HCT116 (cell line): ENCODE results near the gene CDC42EP5. TPM values are rescaled to one million over a fixed set of nuclear protein-coding genes. Genes with fewer than 3 reads are reported as not detected.

Experiments
- ATAC-seq: fragments of 200-7000 bp; cut with Tn5 transposase; 2 replicates; pipeline ENCODE4 v1.9.1; 2020; ENCODE audit warnings: mild to moderate bottlenecking, moderate library complexity
- BruUV-seq: library from RNA; stranded (reverse); fragments of 400-500 nt; replicated peaks from 2 replicates; lab custom pipeline; 2021; lab: Mats Ljungman, UMichigan
- CTCF ChIA-PET: fragments of 300-600 bp; sonication (Branson Sonifier 250); formaldehyde crosslinking; loops from one replicate; lab custom pipeline; 2021; ENCODE audit warnings: antibody characterized with exemption; lab: Charles Lee
- POLR2A ChIA-PET: fragments of 300-600, 350-600 bp; sonication (Branson Sonifier 250); formaldehyde crosslinking; loops from one replicate; lab custom pipeline; 2021; ENCODE audit warnings: antibody characterized with exemption; lab: Charles Lee
- RAD21 ChIA-PET, 2 experiments: fragments of 300-600 bp; sonication (Branson Sonifier 250); formaldehyde crosslinking; loops; one replicate each; lab custom pipeline; 2023; ENCODE audit warnings: low total read pairs in 2 of 2; ENCODE audit not compliant: uncharacterized antibody in 2 of 2, unreplicated experiment in 2 of 2, low non-redundant PET in 1 of 2; lab: Charles Lee
- DNase-seq: peaks from one replicate; pipeline ENCODE4 v3.0.0-alpha.2; 2010; ENCODE audit warnings: low read depth, low spot score
- H2AFZ ChIP-seq: fragments of 200-600 bp; shearing (Covaris generic), sonication (generic); 2 replicates; pipeline ENCODE4 v1.6.1; 2017; ENCODE audit warnings: low read depth, mixed run types, mixed read lengths, antibody characterized with exemption, low read length; ENCODE audit not compliant: poor library complexity, severe bottlenecking
- H3K27ac ChIP-seq: 2 replicates; pipeline ENCODE4 v1.5.1; 2012; ENCODE audit warnings: low read depth, low read length
- H3K27me3 ChIP-seq: fragments of 200-600 bp; sonication (generic); 2 replicates; pipeline ENCODE4 v1.6.1; 2016; ENCODE audit warnings: mixed run types, low read length, mixed read lengths; ENCODE audit not compliant: insufficient read depth
- H3K36me3 ChIP-seq, 2 experiments: fragments of 200-500 bp in 1 of 2; fragments of 200-600 bp in 1 of 2; sonication (Bioruptor generic) in 1 of 2; sonication (generic) in 1 of 2; 2 replicates each; pipeline versions ENCODE4 v1.5.1 to v1.6.1; 2014 to 2016; ENCODE audit warnings: low read length in 2 of 2, inconsistent platforms in 1 of 2, mixed read lengths in 1 of 2, mixed run types in 1 of 2; ENCODE audit not compliant: insufficient read depth in 2 of 2, control insufficient read depth in 1 of 2
- H3K4me1 ChIP-seq, 2 experiments: fragments of 200-600 bp in 1 of 2; sonication (generic) in 1 of 2; 2 replicates each; pipeline versions ENCODE4 v1.5.1 to v1.6.1; 2012 to 2017; ENCODE audit warnings: low read length in 2 of 2, inconsistent platforms in 1 of 2, mild to moderate bottlenecking in 1 of 2, mixed read lengths in 1 of 2, mixed run types in 1 of 2, moderate library complexity in 1 of 2; ENCODE audit not compliant: insufficient read depth in 2 of 2, control insufficient read depth in 1 of 2
- H3K4me2 ChIP-seq: fragments of 200-600 bp; sonication (generic); 2 replicates; pipeline ENCODE4 v1.6.1; 2017; ENCODE audit warnings: mixed run types, low read length, mixed read lengths
- H3K4me3 ChIP-seq, 2 experiments: fragments of 200-600 bp in 1 of 2; sonication (generic) in 1 of 2; replicated peaks in 1 of 2; 2 replicates each; pipeline ENCODE4 v1.5.1; 2011 to 2016; ENCODE audit warnings: low read length in 2 of 2, control low read depth in 1 of 2, low read depth in 1 of 2, mild to moderate bottlenecking in 1 of 2, mixed read lengths in 1 of 2, mixed run types in 1 of 2
- H3K79me2 ChIP-seq: fragments of 200-600 bp; sonication (generic); 2 replicates; pipeline ENCODE4 v1.6.1; 2017; ENCODE audit warnings: mild to moderate bottlenecking, mixed run types, low read length, moderate library complexity, mixed read lengths; ENCODE audit not compliant: insufficient read depth
- H3K9ac ChIP-seq: fragments of 200-600 bp; sonication (generic); 2 replicates; pipeline ENCODE4 v1.6.1; 2016; ENCODE audit warnings: low read length, mixed read lengths
- H3K9me2 ChIP-seq: fragments of 200-600 bp; sonication (generic), shearing (Covaris generic); 2 replicates; pipeline ENCODE4 v1.6.1; 2017; ENCODE audit warnings: mixed run types, mild to moderate bottlenecking, moderate library complexity; ENCODE audit not compliant: insufficient read depth
- H3K9me3 ChIP-seq, 2 experiments: fragments of 200-500 bp in 1 of 2; fragments of 200-600 bp in 1 of 2; sonication (Bioruptor generic) in 1 of 2; sonication (generic) in 1 of 2; 2 replicates each; pipeline ENCODE4 v1.6.1; 2014 to 2017; ENCODE audit warnings: low read length in 2 of 2, mixed read lengths in 2 of 2, inconsistent platforms in 1 of 2, low read depth in 1 of 2, mild to moderate bottlenecking in 1 of 2, mixed run types in 1 of 2, moderate library complexity in 1 of 2; ENCODE audit not compliant: control insufficient read depth in 1 of 2, insufficient read depth in 1 of 2
- H4K20me1 ChIP-seq: fragments of 200-600 bp; sonication (generic), shearing (Covaris generic); 2 replicates; pipeline ENCODE4 v1.6.1; 2017; ENCODE audit warnings: mixed run types, mild to moderate bottlenecking, moderate library complexity; ENCODE audit not compliant: insufficient read depth
- CBX3 ChIP-seq: IDR thresholded peaks from 2 replicates; pipeline ENCODE4 v1.6.1; 2012; ENCODE audit warnings: low read depth
- CEBPB ChIP-seq: IDR thresholded peaks from 2 replicates; pipeline ENCODE4 v1.6.1; 2012; ENCODE audit warnings: low read depth
- EGR1 ChIP-seq: IDR thresholded peaks from 2 replicates; pipeline ENCODE4 v1.6.1; 2012; ENCODE audit warnings: low read depth
- ELF1 ChIP-seq: IDR thresholded peaks from 2 replicates; pipeline ENCODE4 v1.6.1; 2012; ENCODE audit warnings: low read depth, borderline replicate concordance
- EZH2phosphoT487 ChIP-seq: fragments of 200-600 bp; IDR thresholded peaks from 2 replicates; pipeline ENCODE4 v1.6.1; 2018; ENCODE audit warnings: antibody characterized with exemption, borderline replicate concordance
- FOSL1 ChIP-seq: IDR thresholded peaks from 2 replicates; pipeline ENCODE4 v1.6.1; 2012; ENCODE audit warnings: low read depth
- JUND ChIP-seq: IDR thresholded peaks from 2 replicates; pipeline ENCODE4 v1.6.1; 2012
- SRF ChIP-seq: IDR thresholded peaks from 2 replicates; pipeline ENCODE4 v1.6.1; 2012; ENCODE audit warnings: low read depth
- TCF7L2 ChIP-seq: IDR thresholded peaks from 2 replicates; pipeline ENCODE4 v1.7.0; 2011; ENCODE audit warnings: borderline replicate concordance, inconsistent platforms; ENCODE audit not compliant: insufficient read depth, insufficient read length; ENCODE audit errors: extremely low read depth
- YY1 ChIP-seq: IDR thresholded peaks from 2 replicates; pipeline ENCODE4 v1.6.1; 2011; ENCODE audit warnings: low read length, low read depth, moderate library complexity, mild to moderate bottlenecking; ENCODE audit not compliant: insufficient replicate concordance; ENCODE audit errors: extremely low read depth
- ZFX ChIP-seq: fragments of 450-650 bp; IDR thresholded peaks from 2 replicates; pipeline ENCODE4 v1.6.1; 2017
- ZNF274 ChIP-seq: fragments of 200-500 bp; sonication (Bioruptor generic); IDR thresholded peaks from 2 replicates; pipeline ENCODE4 v1.6.1; 2014; ENCODE audit warnings: mild to moderate bottlenecking, low read depth, low read length, inconsistent platforms
- intact Hi-C: fragments of 100-400 bp; cut with micrococcal nuclease; formaldehyde crosslinking; loops from 2 replicates; pipeline ENCODE4 v1.10.0; 2022
- total RNA-seq: library from RNA; stranded (reverse); gene quantifications from one replicate; pipeline ENCODE4 v1.2.1, GENCODE V29; 2021; ENCODE audit not compliant: unreplicated experiment
- TF ChIP-seq, protein P1 (sequence below): IDR thresholded peaks from 2 replicates; pipeline ENCODE4 v1.6.1; 2012
- TF ChIP-seq, protein P2 (sequence below): IDR thresholded peaks from 2 replicates; pipeline ENCODE4 v1.6.1; 2011; ENCODE audit warnings: mild to moderate bottlenecking, low read length, moderate library complexity; ENCODE audit not compliant: insufficient replicate concordance; ENCODE audit errors: extremely low read depth
- TF ChIP-seq, protein P3 (sequence below): IDR thresholded peaks from 2 replicates; pipeline ENCODE4 v1.6.1; 2012; ENCODE audit warnings: low read depth

The CDC42EP5 gene
- total RNA-seq, 1 experiment from 2014 or later, result 0.64 TPM

DNA sequence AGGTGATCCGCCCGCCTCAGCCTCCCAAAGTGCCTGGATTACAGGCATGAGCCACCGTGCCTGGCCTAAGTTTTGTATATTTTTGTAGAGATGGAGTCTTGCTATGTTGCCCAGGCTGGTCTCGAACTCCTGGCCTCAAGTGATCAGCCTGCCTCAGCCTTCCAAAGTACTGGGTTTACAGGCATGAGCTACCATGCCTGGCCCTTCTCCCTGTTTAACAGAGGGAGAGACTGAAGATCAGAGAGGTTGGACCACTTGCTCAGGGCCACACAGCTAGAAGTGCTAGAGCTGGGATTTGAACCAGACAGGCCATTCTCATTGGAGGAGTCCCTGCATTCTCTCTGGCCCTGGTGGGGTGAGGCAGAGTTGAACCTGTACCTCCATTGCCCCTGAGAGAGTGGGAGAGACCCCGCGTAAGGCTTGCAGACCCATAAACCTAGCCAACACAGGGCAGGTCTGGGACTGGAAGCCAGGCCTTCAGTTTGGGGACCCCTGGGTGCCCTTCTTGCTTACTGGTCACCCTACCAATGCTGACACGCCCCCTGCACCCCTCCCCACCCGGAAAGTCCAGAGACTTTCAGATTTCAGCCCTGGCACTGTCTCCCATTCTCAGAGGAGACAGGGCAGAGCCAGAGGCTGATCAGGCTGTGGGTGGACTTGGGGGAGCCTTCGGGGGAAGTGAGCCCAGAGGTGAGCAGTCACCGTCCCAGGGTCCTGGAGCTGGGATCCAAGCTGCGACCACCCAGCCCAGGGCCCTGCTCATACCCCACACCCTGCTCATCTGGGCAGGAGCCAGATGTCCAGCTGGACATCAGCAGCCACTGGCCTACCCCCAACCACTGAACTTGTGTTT is 44.5 kb downstream of the CDC42EP5 start:
- no TSS peak for BruUV-seq
- POLR2A ChIA-PET, result interaction anchor here (0.9 kb wide), 1 partner anchor 35 kb away, joined by 3 read pairs; the partner anchor contains the start of gene LENG9
- Histone ChIP-seq H3K4me1 (peaks cover 29 to 36% of the 10 kb centered on the region in 2 experiments), H3K4me2 (no peak overlapping the region), H3K79me2 (no peaks in the 10 kb centered on the region), H3K27me3 (no peaks in the 10 kb centered on the region), H4K20me1 (no peaks in the 10 kb centered on the region), H3K36me3 (no peaks in the 10 kb centered on the region), H3K9ac (no peak overlapping the region), H3K27ac (no peak overlapping the region), H3K9me2 (no peaks in the 10 kb centered on the region), H2AFZ (no peak overlapping the region), H3K4me3 (no peak overlapping the region), H3K9me3 (no peaks in the 10 kb centered on the region)
- intact Hi-C loops, result no loop called here
- CTCF ChIA-PET, result interaction anchor here (1.4 kb wide), 1 partner anchor 11 kb away, joined by 4 read pairs; no protein-coding TSS in a partner anchor
- RAD21 ChIA-PET, result no interaction called here
- DNase-seq, result no peak
- TF ChIP-seq, protein P1, sequence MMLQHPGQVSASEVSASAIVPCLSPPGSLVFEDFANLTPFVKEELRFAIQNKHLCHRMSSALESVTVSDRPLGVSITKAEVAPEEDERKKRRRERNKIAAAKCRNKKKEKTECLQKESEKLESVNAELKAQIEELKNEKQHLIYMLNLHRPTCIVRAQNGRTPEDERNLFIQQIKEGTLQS, result no peak
- TF ChIP-seq JUND, result no peak
- TF ChIP-seq CBX3, result no peak
- no peak for TF ChIP-seq FOSL1
- TF ChIP-seq, protein P2, sequence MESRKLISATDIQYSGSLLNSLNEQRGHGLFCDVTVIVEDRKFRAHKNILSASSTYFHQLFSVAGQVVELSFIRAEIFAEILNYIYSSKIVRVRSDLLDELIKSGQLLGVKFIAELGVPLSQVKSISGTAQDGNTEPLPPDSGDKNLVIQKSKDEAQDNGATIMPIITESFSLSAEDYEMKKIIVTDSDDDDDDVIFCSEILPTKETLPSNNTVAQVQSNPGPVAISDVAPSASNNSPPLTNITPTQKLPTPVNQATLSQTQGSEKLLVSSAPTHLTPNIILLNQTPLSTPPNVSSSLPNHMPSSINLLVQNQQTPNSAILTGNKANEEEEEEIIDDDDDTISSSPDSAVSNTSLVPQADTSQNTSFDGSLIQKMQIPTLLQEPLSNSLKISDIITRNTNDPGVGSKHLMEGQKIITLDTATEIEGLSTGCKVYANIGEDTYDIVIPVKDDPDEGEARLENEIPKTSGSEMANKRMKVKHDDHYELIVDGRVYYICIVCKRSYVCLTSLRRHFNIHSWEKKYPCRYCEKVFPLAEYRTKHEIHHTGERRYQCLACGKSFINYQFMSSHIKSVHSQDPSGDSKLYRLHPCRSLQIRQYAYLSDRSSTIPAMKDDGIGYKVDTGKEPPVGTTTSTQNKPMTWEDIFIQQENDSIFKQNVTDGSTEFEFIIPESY, result no peak
- no peak for TF ChIP-seq ZFX
- TF ChIP-seq SRF, result no peak
- TF ChIP-seq, protein P3, sequence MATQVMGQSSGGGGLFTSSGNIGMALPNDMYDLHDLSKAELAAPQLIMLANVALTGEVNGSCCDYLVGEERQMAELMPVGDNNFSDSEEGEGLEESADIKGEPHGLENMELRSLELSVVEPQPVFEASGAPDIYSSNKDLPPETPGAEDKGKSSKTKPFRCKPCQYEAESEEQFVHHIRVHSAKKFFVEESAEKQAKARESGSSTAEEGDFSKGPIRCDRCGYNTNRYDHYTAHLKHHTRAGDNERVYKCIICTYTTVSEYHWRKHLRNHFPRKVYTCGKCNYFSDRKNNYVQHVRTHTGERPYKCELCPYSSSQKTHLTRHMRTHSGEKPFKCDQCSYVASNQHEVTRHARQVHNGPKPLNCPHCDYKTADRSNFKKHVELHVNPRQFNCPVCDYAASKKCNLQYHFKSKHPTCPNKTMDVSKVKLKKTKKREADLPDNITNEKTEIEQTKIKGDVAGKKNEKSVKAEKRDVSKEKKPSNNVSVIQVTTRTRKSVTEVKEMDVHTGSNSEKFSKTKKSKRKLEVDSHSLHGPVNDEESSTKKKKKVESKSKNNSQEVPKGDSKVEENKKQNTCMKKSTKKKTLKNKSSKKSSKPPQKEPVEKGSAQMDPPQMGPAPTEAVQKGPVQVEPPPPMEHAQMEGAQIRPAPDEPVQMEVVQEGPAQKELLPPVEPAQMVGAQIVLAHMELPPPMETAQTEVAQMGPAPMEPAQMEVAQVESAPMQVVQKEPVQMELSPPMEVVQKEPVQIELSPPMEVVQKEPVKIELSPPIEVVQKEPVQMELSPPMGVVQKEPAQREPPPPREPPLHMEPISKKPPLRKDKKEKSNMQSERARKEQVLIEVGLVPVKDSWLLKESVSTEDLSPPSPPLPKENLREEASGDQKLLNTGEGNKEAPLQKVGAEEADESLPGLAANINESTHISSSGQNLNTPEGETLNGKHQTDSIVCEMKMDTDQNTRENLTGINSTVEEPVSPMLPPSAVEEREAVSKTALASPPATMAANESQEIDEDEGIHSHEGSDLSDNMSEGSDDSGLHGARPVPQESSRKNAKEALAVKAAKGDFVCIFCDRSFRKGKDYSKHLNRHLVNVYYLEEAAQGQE, result no peak
- TF ChIP-seq EGR1, result no peak
- TF ChIP-seq CEBPB, result no peak
- no peak for TF ChIP-seq ZNF274
- no peak for TF ChIP-seq TCF7L2
- TF ChIP-seq YY1, result no peak
- no peak for TF ChIP-seq EZH2phosphoT487
- no peak for TF ChIP-seq ELF1
- ATAC-seq, result no peak
